ENCODE measurements around the gene SKAP1.
"Not testable (repeated sequence)": the region's sequence is repeated elsewhere in the genome, so short reads cannot be mapped to it uniquely, and the experiment has no call there.

SKAP1 gene

GRCh38 chr17:48368352-48368908 is 61.6 kb downstream of the SKAP1 start:
- DNase-seq (ENCODE audit: low read depth) = no peak

GRCh38 chr17:48363161-48363560 is 66.9 kb downstream of the SKAP1 start:
- DNase-seq (ENCODE audit: low read depth) = no peak

GRCh38 chr17:48360861-48361633 is 69.0 kb downstream of the SKAP1 start:
- DNase-seq (ENCODE audit: low read depth) = not testable (repeated sequence)

GRCh38 chr17:48357779-48358602 is 72.0 kb downstream of the SKAP1 start:
- no peak for DNase-seq (ENCODE audit: low read depth)

GRCh38 chr17:48356866-48357265 is 73.1 kb downstream of the SKAP1 start:
- no peak for DNase-seq (ENCODE audit: low read depth)

- no peak for DNase-seq (ENCODE audit: low read depth)
Observed at GRCh38 chr17:48352630-48353029, 77.4 kb downstream of the SKAP1 start.

GRCh38 chr17:48351911-48352332 is 78.1 kb downstream of the SKAP1 start:
- no peak for DNase-seq (ENCODE audit: low read depth)

GRCh38 chr17:48348352-48348751 is 81.7 kb downstream of the SKAP1 start:
- DNase-seq (ENCODE audit: low read depth) = no peak

- DNase-seq (ENCODE audit: low read depth) = no peak
Observed at GRCh38 chr17:48347177-48347576, 82.8 kb downstream of the SKAP1 start.

- no peak for DNase-seq (ENCODE audit: low read depth)
Observed at GRCh38 chr17:48344251-48344650, 85.8 kb downstream of the SKAP1 start.

- no peak for DNase-seq (ENCODE audit: low read depth)
Observed at GRCh38 chr17:48340916-48341315, 89.1 kb downstream of the SKAP1 start.

- DNase-seq (ENCODE audit: low read depth) = no peak
Observed at GRCh38 chr17:48338720-48339119, 91.3 kb downstream of the SKAP1 start.

GRCh38 chr17:48337903-48338302 is 92.1 kb downstream of the SKAP1 start:
- DNase-seq (ENCODE audit: low read depth) = not testable (repeated sequence)

GRCh38 chr17:48336986-48337385 is 93.0 kb downstream of the SKAP1 start:
- DNase-seq (ENCODE audit: low read depth) = no peak

GRCh38 chr17:48335858-48336500 is 94.0 kb downstream of the SKAP1 start:
- no peak for DNase-seq (ENCODE audit: low read depth)

GRCh38 chr17:48335146-48335784 is 94.7 kb downstream of the SKAP1 start:
- no peak for DNase-seq (ENCODE audit: low read depth)

GRCh38 chr17:48333034-48333530 is 96.9 kb downstream of the SKAP1 start:
- DNase-seq (ENCODE audit: low read depth) = no peak

- no peak for DNase-seq (ENCODE audit: low read depth)
Observed at GRCh38 chr17:48330887-48331286, 99.1 kb downstream of the SKAP1 start.

GRCh38 chr17:48330421-48330820 is 99.6 kb downstream of the SKAP1 start:
- no peak for DNase-seq (ENCODE audit: low read depth)

- no peak for DNase-seq (ENCODE audit: low read depth)
Observed at GRCh38 chr17:48328457-48328856, 101.6 kb downstream of the SKAP1 start.

GRCh38 chr17:48326310-48326709 is 103.7 kb downstream of the SKAP1 start:
- no peak for DNase-seq (ENCODE audit: low read depth)

- no peak for DNase-seq (ENCODE audit: low read depth)
Observed at GRCh38 chr17:48322060-48322459, 108.0 kb downstream of the SKAP1 start.
